Stomach (tissue), 4 donors: ENCODE results near the gene LHFPL6.

Experiments
- EP300 ChIP-seq: sonication (generic); formaldehyde crosslinking; IDR thresholded peaks from one replicate; pipeline ENCODE4 v1.6.1; 2017; ENCODE audit warnings: antibody characterized with exemption
- TF ChIP-seq, protein P1 (sequence below), 7 experiments: fragments of 450-650 bp in 4 of 7; fragments of 200-600 bp in 3 of 7; sonication (generic) in 3 of 7; IDR thresholded peaks; one replicate each; pipeline ENCODE4 v1.5.1; 2016 to 2019; ENCODE audit warnings: antibody characterized with exemption in 7 of 7, control low read depth in 2 of 7, mild to moderate bottlenecking in 1 of 7

DNA sequence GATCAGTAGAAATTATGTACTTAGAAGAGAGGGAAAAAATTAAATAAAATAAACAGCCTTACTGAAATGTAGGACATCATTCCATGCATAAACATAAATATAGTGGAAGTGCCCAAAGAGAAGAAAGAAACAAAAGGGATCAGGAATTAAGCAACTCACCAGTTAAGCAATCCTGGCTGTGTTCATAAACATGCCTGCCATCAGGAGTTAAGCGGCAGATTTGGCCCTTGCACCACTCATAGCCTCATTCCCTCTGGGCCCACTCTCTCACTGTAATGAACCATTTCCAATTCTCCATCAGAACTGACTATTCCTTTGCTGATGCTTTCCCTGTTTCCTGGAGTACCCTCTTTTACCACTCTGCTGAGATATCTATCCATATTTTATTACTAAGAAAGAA is 281.4 kb downstream of the LHFPL6 start:
- TF ChIP-seq, protein P1, sequence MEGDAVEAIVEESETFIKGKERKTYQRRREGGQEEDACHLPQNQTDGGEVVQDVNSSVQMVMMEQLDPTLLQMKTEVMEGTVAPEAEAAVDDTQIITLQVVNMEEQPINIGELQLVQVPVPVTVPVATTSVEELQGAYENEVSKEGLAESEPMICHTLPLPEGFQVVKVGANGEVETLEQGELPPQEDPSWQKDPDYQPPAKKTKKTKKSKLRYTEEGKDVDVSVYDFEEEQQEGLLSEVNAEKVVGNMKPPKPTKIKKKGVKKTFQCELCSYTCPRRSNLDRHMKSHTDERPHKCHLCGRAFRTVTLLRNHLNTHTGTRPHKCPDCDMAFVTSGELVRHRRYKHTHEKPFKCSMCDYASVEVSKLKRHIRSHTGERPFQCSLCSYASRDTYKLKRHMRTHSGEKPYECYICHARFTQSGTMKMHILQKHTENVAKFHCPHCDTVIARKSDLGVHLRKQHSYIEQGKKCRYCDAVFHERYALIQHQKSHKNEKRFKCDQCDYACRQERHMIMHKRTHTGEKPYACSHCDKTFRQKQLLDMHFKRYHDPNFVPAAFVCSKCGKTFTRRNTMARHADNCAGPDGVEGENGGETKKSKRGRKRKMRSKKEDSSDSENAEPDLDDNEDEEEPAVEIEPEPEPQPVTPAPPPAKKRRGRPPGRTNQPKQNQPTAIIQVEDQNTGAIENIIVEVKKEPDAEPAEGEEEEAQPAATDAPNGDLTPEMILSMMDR (IDR thresholded peaks at IDR 0.05), result no peak
- no peak for TF ChIP-seq EP300
